Thymus (tissue), 11 donors: Measurements from ENCODE around the gene FBXO42. TPM values are rescaled to one million over a fixed set of nuclear protein-coding genes. Genes with fewer than 3 reads are reported as not detected.
"Not testable (repeated sequence)": the region's sequence is repeated elsewhere in the genome, so short reads cannot be mapped to it uniquely, and the experiment has no call there.

Source experiments
- DNase-seq, 9 donors: peaks; one replicate each; pipeline ENCODE4 v3.0.0-alpha.2; 2013; ENCODE audit warnings: low spot score in 9 of 9, low read depth in 6 of 9, missing footprints in 1 of 9
- H3K27ac ChIP-seq, 2 donors: one replicate each; pipeline ENCODE4 v1.5.1; 2013; ENCODE audit warnings: control low read depth in 1 of 2, low read depth in 1 of 2, low read length in 1 of 2, mild to moderate bottlenecking in 1 of 2, moderate library complexity in 1 of 2
- H3K27me3 ChIP-seq, 2 donors: one replicate each; pipeline ENCODE4 v1.5.1; 2013; ENCODE audit warnings: low read length in 1 of 2; ENCODE audit not compliant: control insufficient read depth in 2 of 2, insufficient read depth in 1 of 2
- H3K36me3 ChIP-seq, 2 donors: one replicate each; pipeline ENCODE4 v1.5.1; 2013; ENCODE audit warnings: low read length in 1 of 2, mild to moderate bottlenecking in 1 of 2, moderate library complexity in 1 of 2; ENCODE audit not compliant: control insufficient read depth in 2 of 2, insufficient read depth in 2 of 2
- H3K4me1 ChIP-seq, 2 donors: one replicate each; pipeline ENCODE4 v1.5.1; 2013; ENCODE audit warnings: low read length in 2 of 2; ENCODE audit not compliant: control insufficient read depth in 2 of 2, insufficient read depth in 2 of 2
- H3K4me3 ChIP-seq, 2 donors: one replicate each; pipeline ENCODE4 v1.5.1; 2013; ENCODE audit warnings: low read length in 2 of 2, control low read depth in 1 of 2, mild to moderate bottlenecking in 1 of 2
- H3K9me3 ChIP-seq, 2 donors: one replicate each; pipeline ENCODE4 v1.5.1; 2013; ENCODE audit warnings: low read length in 1 of 2, mild to moderate bottlenecking in 1 of 2; ENCODE audit not compliant: control insufficient read depth in 2 of 2, insufficient read depth in 1 of 2
- whole genome bisulfite sequencing: extraction: QIAGEN DNeasy Blood & Tissue Kit; methylation state at CpG from one replicate; pipeline ENCODE4 v1.1.7; 2013; 5-methylcytosine and 5-hydroxymethylcytosine counted together
- polyA plus RNA-seq: library from polyadenylated mRNA; stranded (reverse); fragments of 200-250 nt; gene quantifications from one replicate; pipeline ENCODE4 v1.2.3, GENCODE V29; 2013
- total RNA-seq: library from RNA; stranded (reverse); fragments of 120-200 nt; gene quantifications from one replicate; pipeline ENCODE4 v1.2.4, GENCODE V29; 2013
- donor health status: healthy.

FBXO42 gene
- total and polyA plus RNA-seq, 2 donors: 12.4 to 20.8 TPM

DNA sequence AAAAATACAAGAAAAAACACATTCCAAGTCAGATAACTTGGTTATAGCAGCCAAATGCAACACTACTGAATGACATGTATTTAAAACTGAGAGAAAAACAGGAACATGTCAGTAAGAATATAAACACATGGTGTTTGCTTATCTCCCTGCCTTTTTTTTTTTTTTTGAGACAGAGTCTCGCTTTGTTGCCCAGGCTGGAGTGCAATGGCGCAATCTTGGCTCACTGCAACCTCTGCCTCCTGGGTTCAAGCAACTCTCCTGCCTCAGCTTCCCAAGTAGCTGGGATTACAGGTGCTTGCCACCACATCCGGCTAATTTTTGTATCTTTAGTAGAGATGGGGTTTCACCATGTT is 12.8 kb upstream of the FBXO42 start:
- not testable (repeated sequence) for DNase-seq, H3K36me3 ChIP-seq, H3K4me3 ChIP-seq, H3K27me3 ChIP-seq, H3K9me3 ChIP-seq, H3K27ac ChIP-seq
- H3K4me1 ChIP-seq: peaks cover 7 to 11% of the 10 kb centered on the region in 2 donors
- 91% methylated on average over 3 of the region's 3 CpGs for WGBS

DNA sequence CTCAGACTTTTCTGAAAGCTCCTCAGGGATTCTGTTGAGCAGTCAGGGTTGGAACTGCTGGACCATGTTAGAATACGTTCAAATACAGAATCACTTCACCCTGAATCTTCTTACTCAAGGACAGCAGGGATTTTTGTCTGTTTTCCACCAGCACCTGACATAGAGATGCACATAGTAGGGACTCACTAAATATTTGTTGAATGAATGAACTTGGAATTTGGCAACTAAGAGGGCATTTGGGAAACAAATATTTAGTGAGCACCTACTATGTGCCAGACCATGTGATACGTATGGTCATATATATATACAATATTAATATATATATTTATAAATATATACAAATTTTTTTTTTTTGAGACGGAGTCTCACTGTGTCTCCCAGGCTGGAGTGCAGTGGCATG is 4.6 kb upstream of the FBXO42 start:
- H3K27me3 ChIP-seq: no peaks in the 10 kb centered on the region
- peaks cover 0 to 11% of the 10 kb centered on the region in 2 donors for H3K4me1 ChIP-seq
- H3K4me3 ChIP-seq: no peak overlapping the region
- no peaks in the 10 kb centered on the region for H3K9me3 ChIP-seq
- no peak for DNase-seq
- no peak overlapping the region for H3K27ac ChIP-seq
- WGBS: 96% methylated on average over 3 of the region's 3 CpGs
- H3K36me3 ChIP-seq: no peaks in the 10 kb centered on the region

DNA sequence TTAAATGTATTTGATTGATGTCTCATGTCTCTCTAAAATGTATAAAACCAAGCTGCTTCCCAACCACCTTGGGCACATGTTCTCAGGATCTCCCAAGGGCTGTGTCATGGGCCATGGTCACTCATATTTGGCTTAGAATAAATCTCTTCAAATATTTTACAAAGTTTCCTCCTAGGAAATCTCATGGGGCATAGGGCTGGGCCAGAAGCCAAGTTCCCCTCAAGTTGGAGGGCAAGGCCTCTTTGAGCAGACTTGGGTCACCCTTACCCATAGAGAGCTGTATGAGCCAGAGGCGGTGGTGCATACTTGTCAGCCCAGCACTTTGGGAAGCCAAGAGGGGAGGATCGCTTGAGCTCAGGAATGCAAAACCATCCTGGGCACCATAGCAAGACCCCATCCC is 2.3 kb upstream of the FBXO42 start:
- no peaks in the 10 kb centered on the region for H3K9me3 ChIP-seq
- H3K27ac ChIP-seq: no peak overlapping the region
- DNase-seq: no peak
- H3K4me1 ChIP-seq: peaks cover 0 to 15% of the 10 kb centered on the region in 2 donors
- no peaks in the 10 kb centered on the region for H3K36me3 ChIP-seq
- no peaks in the 10 kb centered on the region for H3K27me3 ChIP-seq
- H3K4me3 ChIP-seq: no peak overlapping the region
- WGBS: 96% methylated on average over 2 of the region's 2 CpGs

DNA sequence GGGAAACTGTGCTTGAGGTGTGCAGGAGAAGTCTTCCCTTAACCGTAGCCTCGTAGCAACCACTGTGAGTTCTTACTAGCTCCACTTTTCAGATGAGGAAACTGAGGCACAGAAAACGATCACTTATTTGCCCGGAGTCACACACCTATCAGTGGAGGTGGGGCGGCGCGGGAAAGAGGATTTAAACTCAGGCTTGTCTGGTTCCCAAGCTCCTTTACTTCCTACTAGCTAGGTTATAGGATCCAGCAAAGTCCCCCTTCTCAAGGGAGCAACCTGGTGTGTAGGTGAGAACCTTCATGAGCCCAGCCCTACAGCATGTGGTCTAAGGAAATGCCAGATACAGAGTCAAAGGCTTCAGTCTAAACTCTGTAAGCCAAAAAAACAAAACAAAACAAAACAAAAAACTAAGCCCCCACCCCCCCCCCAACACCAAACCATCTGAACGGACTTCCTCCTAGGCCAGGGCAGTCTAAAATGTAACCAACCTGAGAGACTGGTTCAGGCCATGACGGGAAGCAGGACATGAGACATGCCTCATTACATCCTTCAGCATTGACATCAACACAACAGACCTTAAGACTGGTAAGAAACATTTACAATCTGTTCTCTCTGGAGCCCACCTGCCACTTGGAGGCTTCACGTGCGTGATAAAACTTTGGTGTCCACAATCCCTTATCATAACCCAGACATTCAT is 709 bp upstream of the FBXO42 start:
- Histone ChIP-seq H3K27me3 (no peaks in the 10 kb centered on the region), H3K27ac (peak overlapping the region; percentile 92 to 94), H3K9me3 (no peaks in the 10 kb centered on the region), H3K36me3 (no peaks in the 10 kb centered on the region), H3K4me3 (peak overlapping the region; percentile 87 to 96), H3K4me1 (peaks cover 0 to 15% of the 10 kb centered on the region in 2 donors)
- 67% methylated on average over 11 of the region's 11 CpGs for WGBS
- peak in 2 of 9 donors; percentile 5 to 35 for DNase-seq

DNA sequence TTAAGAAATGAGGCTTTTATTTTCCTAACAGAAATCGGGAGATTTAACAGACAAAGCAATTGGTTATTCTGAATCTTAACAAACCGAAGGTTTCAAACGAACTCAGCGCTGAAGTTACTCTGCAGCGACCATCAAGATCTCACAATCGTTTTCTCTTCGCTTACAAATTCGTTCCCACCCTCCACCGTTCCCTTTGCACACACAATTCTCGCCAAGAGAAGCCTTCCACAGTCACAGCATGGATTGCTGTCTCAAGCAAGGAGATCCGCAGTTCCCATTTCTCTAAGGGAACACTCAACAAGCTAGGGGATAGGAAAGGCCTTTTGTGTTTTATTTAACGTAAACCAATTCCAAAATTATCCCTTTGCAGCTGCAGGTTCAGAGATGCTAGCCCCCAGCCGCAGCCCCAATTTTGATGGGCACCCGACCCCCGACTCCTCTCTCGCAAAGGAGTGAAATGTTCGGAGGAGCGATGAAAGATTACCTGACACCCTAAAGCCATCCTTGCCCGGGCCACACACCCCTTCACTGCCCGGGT is 755 bp downstream of the FBXO42 start:
- Histone ChIP-seq H3K27me3 (no peaks in the 10 kb centered on the region), H3K27ac (peak overlapping the region; percentile 90 to 94), H3K9me3 (no peaks in the 10 kb centered on the region), H3K4me1 (peaks cover 0 to 15% of the 10 kb centered on the region in 2 donors), H3K4me3 (peak overlapping the region; percentile 87 to 96), H3K36me3 (no peaks in the 10 kb centered on the region)
- DNase-seq: peak in 5 of 9 donors; percentile 18 to 66 (median 26)
- WGBS: under 1% methylated on average over 20 of the region's 20 CpGs

DNA sequence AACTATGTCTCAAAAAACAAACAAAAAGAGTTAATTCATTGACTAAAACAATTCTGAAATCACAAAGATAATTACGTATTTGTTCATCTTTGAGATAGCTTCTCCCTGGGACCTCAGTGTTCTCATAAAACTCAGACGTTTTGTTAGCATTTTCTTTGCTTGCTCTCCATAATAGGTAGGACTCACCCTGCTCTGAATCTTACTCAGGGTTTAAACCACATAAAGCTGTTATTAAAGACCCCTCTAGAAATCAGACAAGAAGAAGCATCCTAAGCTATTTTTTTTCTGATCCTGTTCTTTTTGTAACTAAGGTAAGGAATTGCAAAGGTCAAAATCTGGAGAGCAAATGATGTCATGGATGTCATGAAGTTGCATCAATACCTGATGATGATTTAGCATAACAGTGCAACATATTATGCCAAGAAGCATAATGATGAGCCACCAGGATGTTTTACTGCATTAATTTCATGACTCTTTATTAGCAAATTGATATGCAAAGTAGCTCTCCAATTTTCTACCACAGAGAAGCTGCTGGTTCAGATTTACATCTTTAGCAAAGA is 2.4 kb downstream of the FBXO42 start:
- no peaks in the 10 kb centered on the region for H3K9me3 ChIP-seq
- H3K4me3 ChIP-seq: no peak overlapping the region
- no peaks in the 10 kb centered on the region for H3K36me3 ChIP-seq
- no peak for DNase-seq
- 90% methylated on average over 2 of the region's 2 CpGs for WGBS
- H3K27ac ChIP-seq: no peak overlapping the region
- H3K27me3 ChIP-seq: no peaks in the 10 kb centered on the region
- peaks cover 0 to 15% of the 10 kb centered on the region in 2 donors for H3K4me1 ChIP-seq

DNA sequence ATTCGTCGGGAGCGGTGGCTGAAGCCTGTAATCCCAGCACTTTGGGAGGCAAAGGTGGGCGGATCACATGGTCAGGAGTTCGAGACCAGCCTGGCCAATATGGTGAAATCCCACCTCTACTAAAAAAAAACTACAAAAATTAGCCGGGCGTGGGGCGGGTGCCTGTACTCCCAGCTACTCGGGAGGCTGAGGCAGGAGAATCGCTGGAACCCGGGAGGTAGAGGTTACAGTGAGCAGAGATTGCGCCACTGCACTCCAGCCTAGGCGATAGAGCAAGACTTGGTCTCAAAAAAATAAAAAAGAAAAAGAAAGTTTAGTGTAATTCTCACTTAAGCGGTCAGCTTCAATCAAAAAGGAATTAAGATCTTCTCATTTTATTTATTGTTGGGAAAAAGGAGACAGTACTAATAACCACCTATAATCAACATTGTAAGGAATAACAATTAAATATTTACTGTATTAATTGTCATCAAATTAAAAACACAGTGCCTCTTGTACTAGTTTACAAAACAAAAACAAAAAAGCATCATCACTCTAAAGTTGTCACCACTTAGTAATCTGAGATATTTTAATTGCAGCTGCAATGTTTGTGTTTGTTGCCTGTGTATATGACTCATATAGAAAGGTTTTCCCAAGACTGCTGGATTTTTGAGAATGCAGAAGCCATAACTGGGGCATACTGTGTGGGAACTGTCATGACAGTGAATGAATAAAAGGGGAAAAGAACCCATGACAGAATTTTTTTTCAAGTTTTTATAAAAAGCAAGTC is 3.7 kb downstream of the FBXO42 start:
- Histone ChIP-seq H3K27me3 (no peaks in the 10 kb centered on the region), H3K4me3 (no peak overlapping the region), H3K27ac (no peak overlapping the region), H3K36me3 (no peaks in the 10 kb centered on the region), H3K4me1 (peaks cover 0 to 15% of the 10 kb centered on the region in 2 donors), H3K9me3 (no peaks in the 10 kb centered on the region)
- WGBS: 98% methylated on average over 14 of the region's 14 CpGs
- no peak for DNase-seq

DNA sequence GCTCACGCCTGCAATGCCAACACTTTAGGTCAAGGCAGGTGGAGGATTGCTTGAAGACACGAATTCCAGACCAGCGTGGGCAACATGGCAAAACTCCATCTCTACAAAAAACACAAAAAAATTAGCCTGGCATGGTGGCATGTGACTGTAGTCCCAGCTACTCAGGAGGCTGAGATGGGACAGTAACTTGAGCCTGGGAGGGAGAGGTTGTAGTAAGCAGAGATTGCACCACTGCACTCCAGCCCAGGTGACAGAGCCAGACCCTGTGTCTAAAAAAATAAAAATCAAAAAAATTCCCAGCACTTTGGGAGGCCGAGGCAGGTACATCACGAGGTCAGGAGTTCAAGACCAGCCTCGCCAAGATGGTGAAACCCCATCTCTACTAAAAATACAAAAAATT is 9.0 kb downstream of the FBXO42 start:
- not testable (repeated sequence) for H3K4me3 ChIP-seq, H3K36me3 ChIP-seq, H3K9me3 ChIP-seq, H3K4me1 ChIP-seq, DNase-seq, H3K27me3 ChIP-seq, H3K27ac ChIP-seq
- 96% methylated on average over 6 of the region's 6 CpGs for WGBS
